ENCODE measurements around the gene TMEM151A.
"Not testable (repeated sequence)": the region's sequence is repeated elsewhere in the genome, so short reads cannot be mapped to it uniquely, and the experiment has no call there.

TMEM151A gene

GRCh38 chr11:66274219-66274618 lies 17.5 kb upstream of the TMEM151A start:
- H3K4me3 Mint-ChIP-seq, result no peak overlapping the region
- intact Hi-C loops (cut with micrococcal nuclease), result no loop called here
- H3K4me1 Mint-ChIP-seq (ENCODE audit: low read depth), result peaks cover 41% of the 10 kb centered on the region
- peaks cover 76% of the 10 kb centered on the region for H3K36me3 Mint-ChIP-seq (ENCODE audit: low read depth)
- no peak overlapping the region for H3K27ac Mint-ChIP-seq
- peaks cover 21% of the 10 kb centered on the region for H3K27me3 Mint-ChIP-seq
- H3K9me3 Mint-ChIP-seq, result no peaks in the 10 kb centered on the region

- no peak overlapping the region for H3K4me3 Mint-ChIP-seq
- H3K4me1 Mint-ChIP-seq (ENCODE audit: low read depth), result peaks cover 35% of the 10 kb centered on the region
- H3K36me3 Mint-ChIP-seq (ENCODE audit: low read depth), result peaks cover 74% of the 10 kb centered on the region
- intact Hi-C loops (cut with micrococcal nuclease), result no loop called here
- no peak overlapping the region for H3K27ac Mint-ChIP-seq
- no peaks in the 10 kb centered on the region for H3K9me3 Mint-ChIP-seq
- peaks cover 32% of the 10 kb centered on the region for H3K27me3 Mint-ChIP-seq
Measured at GRCh38 chr11:66275396-66275795, 16.3 kb upstream of the TMEM151A start.

GRCh38 chr11:66275984-66276612 lies 15.6 kb upstream of the TMEM151A start:
- H3K4me3 Mint-ChIP-seq, result no peak overlapping the region
- intact Hi-C loops (cut with micrococcal nuclease), result no loop called here
- peaks cover 39% of the 10 kb centered on the region for H3K27me3 Mint-ChIP-seq
- no peaks in the 10 kb centered on the region for H3K9me3 Mint-ChIP-seq
- peaks cover 29% of the 10 kb centered on the region for H3K4me1 Mint-ChIP-seq (ENCODE audit: low read depth)
- H3K27ac Mint-ChIP-seq, result no peak overlapping the region
- H3K36me3 Mint-ChIP-seq (ENCODE audit: low read depth), result peaks cover 67% of the 10 kb centered on the region

- H3K9me3 Mint-ChIP-seq; intact Hi-C loops (cut with micrococcal nuclease); H3K4me3 Mint-ChIP-seq: not testable (repeated sequence)
- Mint-ChIP-seq H3K4me1 (ENCODE audit: low read depth) (peaks cover 29% of the 10 kb centered on the region), H3K27ac (peak overlapping the region; percentile 54), H3K27me3 (peaks cover 43% of the 10 kb centered on the region), H3K36me3 (ENCODE audit: low read depth) (peaks cover 64% of the 10 kb centered on the region)
Measured at GRCh38 chr11:66276619-66277018, 15.1 kb upstream of the TMEM151A start.

- H3K9me3 Mint-ChIP-seq; intact Hi-C loops (cut with micrococcal nuclease); H3K4me3 Mint-ChIP-seq: not testable (repeated sequence)
- H3K27ac Mint-ChIP-seq, result peak overlapping the region; percentile 54
- peaks cover 46% of the 10 kb centered on the region for H3K27me3 Mint-ChIP-seq
- H3K4me1 Mint-ChIP-seq (ENCODE audit: low read depth), result peaks cover 30% of the 10 kb centered on the region
- peaks cover 59% of the 10 kb centered on the region for H3K36me3 Mint-ChIP-seq (ENCODE audit: low read depth)
Measured at GRCh38 chr11:66277064-66277463, 14.6 kb upstream of the TMEM151A start.

- H3K4me1 Mint-ChIP-seq (ENCODE audit: low read depth), result peaks cover 36% of the 10 kb centered on the region
- peaks cover 53% of the 10 kb centered on the region for H3K36me3 Mint-ChIP-seq (ENCODE audit: low read depth)
- peak within 1 kb of the TSS; percentile 61 for H3K4me3 Mint-ChIP-seq
- intact Hi-C loops (cut with micrococcal nuclease), result no loop called here
- H3K27me3 Mint-ChIP-seq, result peaks cover 46% of the 10 kb centered on the region
- no peaks in the 10 kb centered on the region for H3K9me3 Mint-ChIP-seq
- peak within 1 kb of the TSS; percentile 54 for H3K27ac Mint-ChIP-seq
Measured at GRCh38 chr11:66277471-66278362, 14.0 kb upstream of the TMEM151A start, which contains the start of gene CNIH2. Gene CNIH2 (plus strand): TSS chr11:66278175. CDS start chr11:66278457, 282 bp downstream.

GRCh38 chr11:66278363-66279091 lies 13.2 kb upstream of the TMEM151A start:
- no peak overlapping the region for H3K27ac Mint-ChIP-seq
- peak overlapping the region; percentile 61 for H3K4me3 Mint-ChIP-seq
- peaks cover 43% of the 10 kb centered on the region for H3K4me1 Mint-ChIP-seq (ENCODE audit: low read depth)
- intact Hi-C loops (cut with micrococcal nuclease), result no loop called here
- peaks cover 46% of the 10 kb centered on the region for H3K27me3 Mint-ChIP-seq
- peaks cover 51% of the 10 kb centered on the region for H3K36me3 Mint-ChIP-seq (ENCODE audit: low read depth)
- no peaks in the 10 kb centered on the region for H3K9me3 Mint-ChIP-seq

GRCh38 chr11:66279092-66279734 lies 12.5 kb upstream of the TMEM151A start:
- H3K36me3 Mint-ChIP-seq (ENCODE audit: low read depth), result peaks cover 50% of the 10 kb centered on the region
- no peaks in the 10 kb centered on the region for H3K9me3 Mint-ChIP-seq
- H3K27me3 Mint-ChIP-seq, result peaks cover 46% of the 10 kb centered on the region
- intact Hi-C loops (cut with micrococcal nuclease), result no loop called here
- H3K4me1 Mint-ChIP-seq (ENCODE audit: low read depth), result peaks cover 43% of the 10 kb centered on the region
- H3K4me3 Mint-ChIP-seq, result no peak overlapping the region
- peak overlapping the region; percentile 8 for H3K27ac Mint-ChIP-seq

- Mint-ChIP-seq H3K27me3 (peaks cover 46% of the 10 kb centered on the region), H3K4me3 (no peak overlapping the region), H3K9me3 (no peaks in the 10 kb centered on the region), H3K27ac (no peak overlapping the region), H3K4me1 (ENCODE audit: low read depth) (peaks cover 43% of the 10 kb centered on the region), H3K36me3 (ENCODE audit: low read depth) (peaks cover 50% of the 10 kb centered on the region)
- intact Hi-C loops (cut with micrococcal nuclease), result no loop called here
Measured at GRCh38 chr11:66280428-66280827, 11.3 kb upstream of the TMEM151A start.

GRCh38 chr11:66281001-66281400 lies 10.7 kb upstream of the TMEM151A start:
- Mint-ChIP-seq H3K4me3 (no peak overlapping the region), H3K36me3 (ENCODE audit: low read depth) (peaks cover 50% of the 10 kb centered on the region), H3K4me1 (ENCODE audit: low read depth) (peaks cover 43% of the 10 kb centered on the region), H3K9me3 (no peaks in the 10 kb centered on the region), H3K27me3 (peaks cover 46% of the 10 kb centered on the region), H3K27ac (no peak overlapping the region)
- intact Hi-C loops (cut with micrococcal nuclease), result no loop called here

GRCh38 chr11:66281776-66282467 lies 9.8 kb upstream of the TMEM151A start:
- no peaks in the 10 kb centered on the region for H3K9me3 Mint-ChIP-seq
- intact Hi-C loops (cut with micrococcal nuclease), result loop anchor here (1.0 to 2.0 kb wide), 2 partner anchors 13 to 60 kb away; partner anchors contain the start of gene RAB1B
- peaks cover 42% of the 10 kb centered on the region for H3K27me3 Mint-ChIP-seq
- no peak overlapping the region for H3K27ac Mint-ChIP-seq
- peaks cover 46% of the 10 kb centered on the region for H3K36me3 Mint-ChIP-seq (ENCODE audit: low read depth)
- peaks cover 45% of the 10 kb centered on the region for H3K4me1 Mint-ChIP-seq (ENCODE audit: low read depth)
- H3K4me3 Mint-ChIP-seq, result no peak overlapping the region

GRCh38 chr11:66282468-66283455 lies 8.9 kb upstream of the TMEM151A start:
- Mint-ChIP-seq H3K27ac (no peak overlapping the region), H3K4me3 (no peak overlapping the region), H3K9me3 (no peaks in the 10 kb centered on the region), H3K4me1 (ENCODE audit: low read depth) (peaks cover 45% of the 10 kb centered on the region), H3K36me3 (ENCODE audit: low read depth) (peaks cover 44% of the 10 kb centered on the region), H3K27me3 (peaks cover 33% of the 10 kb centered on the region)
- intact Hi-C loops (cut with micrococcal nuclease), result loop anchor here (1.0 to 2.0 kb wide), 2 partner anchors 14 to 60 kb away; partner anchors contain the start of gene RAB1B
